Testis (tissue), 2 donors: Measurements from ENCODE around the gene CELF4.

Experiments used
- POLR2A ChIP-seq: fragments of 450-650 bp; IDR thresholded peaks from one replicate; pipeline ENCODE4 v1.6.1; 2017; ENCODE audit warnings: antibody characterized with exemption, mild to moderate bottlenecking, moderate library complexity
- TF ChIP-seq, protein P1 (sequence below), 3 experiments: fragments of 450-650 bp in 2 of 3; fragments of 200-600 bp in 1 of 3; sonication (generic) in 1 of 3; IDR thresholded peaks; one replicate each; pipeline ENCODE4 v1.5.1; 2016 to 2019; ENCODE audit warnings: antibody characterized with exemption in 3 of 3, mild to moderate bottlenecking in 2 of 3, moderate library complexity in 1 of 3

DNA sequence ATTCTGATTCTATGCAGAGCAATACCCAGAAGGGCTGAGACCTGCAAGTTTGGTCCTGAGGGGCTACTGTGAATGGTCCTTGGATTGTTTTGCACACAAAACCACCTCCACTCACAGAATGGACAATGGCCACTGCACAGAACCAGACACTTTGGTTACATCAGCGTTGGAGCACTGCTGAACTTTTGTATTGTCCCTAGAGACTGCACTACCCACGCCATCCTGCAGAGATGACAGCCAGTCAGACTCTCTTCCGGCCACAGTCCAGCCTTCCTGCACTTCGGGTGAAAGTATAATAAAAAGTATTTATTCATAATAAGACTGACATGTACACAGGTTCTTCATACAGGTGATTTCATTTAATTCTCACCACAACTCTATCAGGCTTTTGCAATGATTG is 35.7 kb downstream of the CELF4 start:
- TF ChIP-seq, protein P1, sequence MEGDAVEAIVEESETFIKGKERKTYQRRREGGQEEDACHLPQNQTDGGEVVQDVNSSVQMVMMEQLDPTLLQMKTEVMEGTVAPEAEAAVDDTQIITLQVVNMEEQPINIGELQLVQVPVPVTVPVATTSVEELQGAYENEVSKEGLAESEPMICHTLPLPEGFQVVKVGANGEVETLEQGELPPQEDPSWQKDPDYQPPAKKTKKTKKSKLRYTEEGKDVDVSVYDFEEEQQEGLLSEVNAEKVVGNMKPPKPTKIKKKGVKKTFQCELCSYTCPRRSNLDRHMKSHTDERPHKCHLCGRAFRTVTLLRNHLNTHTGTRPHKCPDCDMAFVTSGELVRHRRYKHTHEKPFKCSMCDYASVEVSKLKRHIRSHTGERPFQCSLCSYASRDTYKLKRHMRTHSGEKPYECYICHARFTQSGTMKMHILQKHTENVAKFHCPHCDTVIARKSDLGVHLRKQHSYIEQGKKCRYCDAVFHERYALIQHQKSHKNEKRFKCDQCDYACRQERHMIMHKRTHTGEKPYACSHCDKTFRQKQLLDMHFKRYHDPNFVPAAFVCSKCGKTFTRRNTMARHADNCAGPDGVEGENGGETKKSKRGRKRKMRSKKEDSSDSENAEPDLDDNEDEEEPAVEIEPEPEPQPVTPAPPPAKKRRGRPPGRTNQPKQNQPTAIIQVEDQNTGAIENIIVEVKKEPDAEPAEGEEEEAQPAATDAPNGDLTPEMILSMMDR (IDR thresholded peaks at IDR 0.05), result no peak
- TF ChIP-seq POLR2A, result no peak
